Psoas muscle (tissue), 8 donors: ENCODE results near the gene ZCCHC14. TPM values are rescaled to one million over a fixed set of nuclear protein-coding genes. Genes with fewer than 3 reads are reported as not detected.

Source experiments
- ATAC-seq, 4 donors: fragments of 200-7000 bp; cut with Tn5 transposase; one replicate each; pipeline ENCODE4 v1.9.1; 2020; ENCODE audit warnings: moderate library complexity in 3 of 4, mild to moderate bottlenecking in 2 of 4
- DNase-seq, 2 donors: peaks; one replicate each; pipeline ENCODE4 v3.0.0-alpha.2; 2020
- H3K27ac ChIP-seq: fragments of 200-600 bp; one replicate; pipeline ENCODE4 v1.8.0; 2022
- H3K27me3 ChIP-seq, 3 donors: fragments of 200-600 bp in 1 of 3; one replicate each; pipeline versions ENCODE4 v1.6.1 to v1.8.0; 2013 to 2022; ENCODE audit warnings: low read length in 2 of 3, mild to moderate bottlenecking in 2 of 3, moderate library complexity in 1 of 3; ENCODE audit not compliant: insufficient read depth in 3 of 3
- H3K36me3 ChIP-seq, 2 donors: fragments of 200-600 bp in 1 of 2; one replicate each; pipeline versions ENCODE4 v1.6.1 to v1.8.0; 2013 to 2022; ENCODE audit warnings: low read depth in 1 of 2, mild to moderate bottlenecking in 1 of 2, moderate library complexity in 1 of 2; ENCODE audit not compliant: insufficient read depth in 1 of 2
- H3K4me1 ChIP-seq: fragments of 200-600 bp; one replicate; pipeline ENCODE4 v1.8.0; 2022
- H3K4me3 ChIP-seq: fragments of 200-600 bp; one replicate; pipeline ENCODE4 v1.8.0; 2022; ENCODE audit warnings: mild to moderate bottlenecking
- H3K9me3 ChIP-seq: fragments of 200-600 bp; one replicate; pipeline ENCODE4 v1.8.0; 2022
- WGBS, 3 donors: extraction: QIAGEN DNeasy Blood & Tissue Kit; methylation state at CpG; one replicate each; pipeline versions ENCODE4 v1.1.6 to v1.1.7; 2013; 5-methylcytosine and 5-hydroxymethylcytosine counted together
- intact Hi-C, 2 donors: fragments of 100-400 bp; cut with DNase I; formaldehyde crosslinking; loops; one replicate each; pipeline versions ENCODE4 v1.11.0 to v1.14.2; 2022
- polyA plus RNA-seq, 3 donors: library from polyadenylated mRNA; stranded (reverse); fragments of 200-250 nt; gene quantifications; one replicate each; pipeline ENCODE4 v1.2.3, GENCODE V29; 2013
- total RNA-seq, 4 donors: library from RNA; stranded (reverse); fragmentation: NEBNext Ultra II Directional in 2 of 4; extraction: Animal tissue kit (Norgen Biotek cat#: 25700) in 2 of 4; gene quantifications; one replicate each; pipeline versions ENCODE4 v1.2.1 to v1.2.4, GENCODE V29; 2021 to 2023
- TF ChIP-seq, protein P1 (sequence below): fragments of 200-600 bp; IDR thresholded peaks from one replicate; pipeline ENCODE4 v1.8.0; 2022; ENCODE audit warnings: antibody characterized with exemption
- donor health status: healthy with polysubstance abuse.
- donor health status: DM: no; HTN: no; CAD: no; lungs with moderate emphysema.
- donor health status: Bipolar disorder and iron deficiency.
- donor health status: healthy.
- donor health status: DM: yes; HTN: yes; CAD: no.
- donor health status: DM: no; HTN: no; CAD: no.
- donor health status: DM: no; HTN: no; CAD: no.
- donor health status: DM: yes; HTN: yes; CAD: no.

ZCCHC14 gene
- total and polyA plus RNA-seq, 7 donors: 5.8 to 17.3 (median 14.6) TPM

DNA sequence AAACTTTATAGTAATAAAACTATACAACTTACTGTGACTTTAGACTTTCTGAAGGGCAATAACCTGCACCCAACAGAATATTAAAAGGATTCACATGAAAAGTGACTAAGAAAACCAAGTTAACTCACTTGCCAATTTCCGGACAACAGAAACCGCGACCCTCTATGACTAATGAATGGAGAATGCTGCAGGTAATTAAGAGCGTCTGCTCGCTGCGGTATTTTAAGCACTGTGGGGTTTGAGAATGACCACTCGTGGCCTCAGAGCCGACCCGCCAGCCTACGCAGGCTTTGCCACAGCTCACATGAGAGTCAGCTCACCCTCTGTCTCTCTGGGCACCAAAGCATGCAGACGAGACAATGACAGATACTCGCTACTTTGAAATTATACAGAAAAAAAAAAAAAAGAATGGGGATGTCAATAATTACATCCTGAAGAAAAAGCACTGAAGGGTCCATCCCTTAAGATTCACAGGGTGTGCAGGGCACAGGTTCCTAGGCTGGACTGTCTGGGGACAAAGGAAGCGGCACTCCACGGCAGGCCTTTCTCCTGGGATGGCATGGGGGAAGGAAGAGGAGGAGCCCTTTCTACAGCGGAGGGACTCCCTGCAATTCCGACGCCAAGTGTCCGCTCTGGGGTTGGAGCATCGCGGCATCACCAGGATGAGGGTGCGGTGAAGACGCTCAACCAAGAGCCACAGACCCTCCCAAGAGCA lies 35.0 kb downstream of the ZCCHC14 start:
- 66 to 70% (median 68%) methylated on average over 22 of the region's 22 CpGs for WGBS, 3 donors
- intact Hi-C loops: no loop called here
- TF ChIP-seq, protein P1, sequence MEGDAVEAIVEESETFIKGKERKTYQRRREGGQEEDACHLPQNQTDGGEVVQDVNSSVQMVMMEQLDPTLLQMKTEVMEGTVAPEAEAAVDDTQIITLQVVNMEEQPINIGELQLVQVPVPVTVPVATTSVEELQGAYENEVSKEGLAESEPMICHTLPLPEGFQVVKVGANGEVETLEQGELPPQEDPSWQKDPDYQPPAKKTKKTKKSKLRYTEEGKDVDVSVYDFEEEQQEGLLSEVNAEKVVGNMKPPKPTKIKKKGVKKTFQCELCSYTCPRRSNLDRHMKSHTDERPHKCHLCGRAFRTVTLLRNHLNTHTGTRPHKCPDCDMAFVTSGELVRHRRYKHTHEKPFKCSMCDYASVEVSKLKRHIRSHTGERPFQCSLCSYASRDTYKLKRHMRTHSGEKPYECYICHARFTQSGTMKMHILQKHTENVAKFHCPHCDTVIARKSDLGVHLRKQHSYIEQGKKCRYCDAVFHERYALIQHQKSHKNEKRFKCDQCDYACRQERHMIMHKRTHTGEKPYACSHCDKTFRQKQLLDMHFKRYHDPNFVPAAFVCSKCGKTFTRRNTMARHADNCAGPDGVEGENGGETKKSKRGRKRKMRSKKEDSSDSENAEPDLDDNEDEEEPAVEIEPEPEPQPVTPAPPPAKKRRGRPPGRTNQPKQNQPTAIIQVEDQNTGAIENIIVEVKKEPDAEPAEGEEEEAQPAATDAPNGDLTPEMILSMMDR: no peak
- peaks cover 17% of the 10 kb centered on the region for H3K4me1 ChIP-seq
- no peaks in the 10 kb centered on the region for H3K27me3 ChIP-seq
- H3K4me3 ChIP-seq: no peak overlapping the region
- peaks cover 0 to 36% of the 10 kb centered on the region in 2 donors for H3K36me3 ChIP-seq
- peak in 3 of 4 donors; percentile 48 to 75 (median 53) for ATAC-seq
- no peak overlapping the region for H3K27ac ChIP-seq
- H3K9me3 ChIP-seq: no peaks in the 10 kb centered on the region
- DNase-seq: no peak

DNA sequence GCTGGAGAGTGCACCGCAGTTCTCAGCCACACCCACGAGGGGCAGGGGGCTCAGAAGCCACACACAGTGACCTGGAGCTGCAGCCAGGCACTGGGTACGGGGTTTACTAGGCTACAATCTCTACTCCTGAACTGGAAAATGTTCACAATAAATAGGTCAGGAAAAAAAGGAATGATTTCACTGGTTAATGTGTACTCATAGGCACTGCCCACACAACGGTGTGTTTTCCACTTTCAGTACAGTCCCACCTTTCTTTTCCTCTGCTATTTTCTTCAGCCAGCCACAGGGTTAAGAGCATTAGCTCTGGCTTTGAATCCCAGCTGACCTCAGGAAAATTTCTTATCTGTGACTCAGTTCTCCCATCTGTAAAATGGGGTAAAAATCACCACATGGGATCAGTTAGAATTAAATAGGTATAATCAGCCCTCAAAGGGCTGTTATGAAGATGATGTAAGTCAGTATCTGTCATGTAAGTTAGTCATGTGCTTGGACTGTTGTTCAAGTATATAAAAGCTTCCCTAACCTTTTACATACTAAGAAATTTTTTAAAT lies 35.7 kb downstream of the ZCCHC14 start:
- Histone ChIP-seq H3K27me3 (no peaks in the 10 kb centered on the region), H3K36me3 (peaks cover 0 to 36% of the 10 kb centered on the region in 2 donors), H3K9me3 (no peaks in the 10 kb centered on the region), H3K4me3 (no peak overlapping the region), H3K27ac (no peak overlapping the region), H3K4me1 (peaks cover 12% of the 10 kb centered on the region)
- 69 to 74% (median 73%) methylated on average over 4 of the region's 4 CpGs for WGBS, 3 donors
- intact Hi-C loops: no loop called here
- TF ChIP-seq, protein P1: no peak
- ATAC-seq (no peak), DNase-seq (no peak)

DNA sequence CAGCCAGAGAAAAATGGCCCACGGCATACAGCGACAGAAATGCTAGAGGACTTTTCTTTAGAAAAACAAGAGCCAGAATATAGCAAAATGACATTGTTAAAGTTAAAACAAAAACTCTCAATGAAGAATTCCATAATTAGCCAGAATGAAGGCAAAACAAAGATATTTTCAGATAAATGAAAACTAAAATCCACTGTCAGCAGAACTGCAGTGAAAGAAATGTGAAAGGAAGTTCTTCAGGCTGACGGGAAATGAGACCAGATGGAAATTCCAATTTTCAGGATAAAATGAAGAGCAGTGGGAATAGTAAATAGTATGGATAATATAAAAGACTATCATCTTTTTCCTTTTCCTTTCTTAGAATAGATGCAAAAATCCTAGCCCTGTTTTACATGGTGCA lies 38.4 kb downstream of the ZCCHC14 start:
- TF ChIP-seq, protein P1: no peak
- Histone ChIP-seq H3K27me3 (no peaks in the 10 kb centered on the region), H3K4me1 (peaks cover 6% of the 10 kb centered on the region), H3K36me3 (peaks cover 0 to 34% of the 10 kb centered on the region in 2 donors), H3K9me3 (no peaks in the 10 kb centered on the region), H3K4me3 (no peak overlapping the region), H3K27ac (no peak overlapping the region)
- ATAC-seq (no peak), DNase-seq (no peak)
- intact Hi-C loops: no loop called here
- 96 to 97% (median 97%) methylated on average over 3 of the region's 3 CpGs for WGBS, 3 donors

DNA sequence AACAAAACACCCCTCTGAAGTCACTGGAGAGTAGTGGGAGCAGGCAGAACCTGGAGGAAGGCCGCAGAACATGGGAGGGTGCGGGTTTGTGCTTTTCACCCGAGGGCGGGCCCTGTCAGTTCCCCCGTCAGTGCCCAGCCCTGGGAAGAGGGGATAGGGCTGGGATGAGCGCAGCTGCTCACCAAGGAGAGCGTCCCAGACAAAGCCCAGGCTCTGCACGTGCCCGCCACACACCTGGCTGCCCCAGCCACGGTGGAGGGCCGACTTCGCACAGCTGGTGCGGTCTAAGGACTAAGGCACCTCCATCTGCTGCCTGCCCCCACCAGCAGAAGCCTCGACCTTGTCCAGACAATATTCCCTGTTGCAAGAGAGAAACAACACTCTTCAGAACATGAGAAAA lies 39.5 kb downstream of the ZCCHC14 start:
- Histone ChIP-seq H3K36me3 (peaks cover 0 to 24% of the 10 kb centered on the region in 2 donors), H3K27ac (no peak overlapping the region), H3K4me1 (peaks cover 6% of the 10 kb centered on the region), H3K27me3 (no peaks in the 10 kb centered on the region), H3K9me3 (no peaks in the 10 kb centered on the region), H3K4me3 (no peak overlapping the region)
- no peak for ATAC-seq
- WGBS, 3 donors: 82 to 87% (median 84%) methylated on average over 14 of the region's 14 CpGs
- TF ChIP-seq, protein P1: no peak
- intact Hi-C loops: no loop called here
- no peak for DNase-seq
